Adrenal gland (tissue), 12 donors: ENCODE data around the gene IGF2R. TPM values are rescaled to one million over a fixed set of nuclear protein-coding genes. Genes with fewer than 3 reads are reported as not detected.
"Not testable (repeated sequence)": the region's sequence is repeated elsewhere in the genome, so short reads cannot be mapped to it uniquely, and the experiment has no call there.

Experiments used
- DNase-seq, 7 donors: peaks; one replicate each; pipeline ENCODE4 v3.0.0-alpha.2; 2019 to 2020
- H3K27ac ChIP-seq, 5 donors: fragments of 200-600 bp; sonication (generic) in 4 of 5; 1 replicate in 3 of 5; 2 replicates in 2 of 5; pipeline versions ENCODE4 v1.5.1 to v1.8.0; 2016 to 2020; ENCODE audit warnings: mild to moderate bottlenecking in 1 of 5
- H3K27me3 ChIP-seq: fragments of 200-600 bp; 2 replicates; pipeline ENCODE4 v1.8.0; 2021
- H3K36me3 ChIP-seq, 2 donors: fragments of 200-600 bp; replicated peaks in 1 of 2; 1 replicate in 1 of 2; 2 replicates in 1 of 2; pipeline versions ENCODE4 v1.5.1 to v1.8.0; 2018 to 2022
- H3K4me1 ChIP-seq, 2 donors: fragments of 200-600 bp; replicated peaks in 1 of 2; 1 replicate in 1 of 2; 2 replicates in 1 of 2; pipeline versions ENCODE4 v1.5.1 to v1.8.0; 2018 to 2021
- H3K4me3 ChIP-seq, 4 donors: fragments of 200-600 bp; sonication (generic) in 3 of 4; one replicate each; pipeline ENCODE4 v1.5.1; 2016 to 2018
- H3K9me3 ChIP-seq, 3 donors: fragments of 200-600 bp; sonication (generic) in 1 of 3; replicated peaks in 1 of 3; 1 replicate in 2 of 3; 2 replicates in 1 of 3; pipeline versions ENCODE4 v1.5.1 to v1.8.0; 2016 to 2021
- CTCF ChIP-seq, 6 experiments: fragments of 450-650 bp in 4 of 6; fragments of 200-600 bp in 2 of 6; sonication (generic) in 1 of 6; IDR thresholded peaks; 1 replicate in 5 of 6; 2 replicates in 1 of 6; pipeline versions ENCODE4 v1.5.1 to v1.8.0; 2016 to 2021; ENCODE audit warnings: antibody characterized with exemption in 6 of 6, mild to moderate bottlenecking in 2 of 6, moderate library complexity in 1 of 6
- POLR2A ChIP-seq, 2 donors: fragments of 450-650 bp; IDR thresholded peaks; one replicate each; pipeline ENCODE4 v1.6.1; 2017; ENCODE audit warnings: antibody characterized with exemption in 2 of 2, mild to moderate bottlenecking in 2 of 2, moderate library complexity in 1 of 2
- WGBS, 4 donors: extraction: QIAGEN DNeasy Blood & Tissue Kit in 2 of 4; methylation state at CpG; one replicate each; pipeline versions ENCODE4 v1.1.5 to v1.1.7; 2013 to 2017; 5-methylcytosine and 5-hydroxymethylcytosine counted together
- intact Hi-C, 2 donors: fragments of 100-400 bp; cut with DNase I; formaldehyde crosslinking; loops; one replicate each; pipeline versions ENCODE4 v1.14.1 to v1.15.0; 2022 to 2023
- polyA plus RNA-seq, 3 donors: library from polyadenylated mRNA; stranded (reverse); fragments of 200-250 nt in 2 of 3; fragments of 350-450 nt in 1 of 3; fragmentation: Illumina TruSeq in 1 of 3; extraction: RNeasy Lipid Tissue Mini Kit (QIAGEN cat#74804) in 1 of 3; gene quantifications; one replicate each; pipeline ENCODE4 v1.2.3, GENCODE V29; 2013 to 2014
- total RNA-seq, 9 donors: library from RNA; depleted of rRNA in 4 of 9; stranded (reverse); fragments of >200 nt in 4 of 9; fragments of 120-200 nt in 1 of 9; fragmentation: NEBNext Ultra II Directional in 1 of 9; extraction: Animal tissue kit (Norgen Biotek cat#: 25700) in 1 of 9; gene quantifications; one replicate each; pipeline versions ENCODE4 v1.1.0 to v1.2.4, GENCODE V29; 2013 to 2023
- donor health status: healthy with polysubstance abuse.
- donor health status: Bipolar disorder and iron deficiency.
- donor health status: DM: yes; HTN: yes; CAD: no.
- donor health status: DM: no; HTN: no; CAD: no.
- donor health status: DM: no; HTN: no; CAD: no.
- donor health status: DM: yes; HTN: yes; CAD: no.

The IGF2R gene
- total and polyA plus RNA-seq, 12 donors: 17.1 to 154 (median 89.8) TPM

- TF ChIP-seq POLR2A (IDR thresholded peaks at IDR 0.05): no peak
- no peak for TF ChIP-seq CTCF (IDR thresholded peaks at IDR 0.05)
- Histone ChIP-seq H3K4me1 (no peaks in the 10 kb centered on the region), H3K9me3 (peaks cover 0 to 5% (median 0%) of the 10 kb centered on the region in 3 donors), H3K36me3 (no peaks in the 10 kb centered on the region), H3K4me3 (no peak overlapping the region), H3K27me3 (no peaks in the 10 kb centered on the region), H3K27ac (no peak overlapping the region)
- intact Hi-C loops: no loop called here
- WGBS, 4 donors: 76 to 86% (median 82%) methylated on average over 2 of the region's 2 CpGs
- no peak for DNase-seq
These were observed 29.7 kb downstream of the IGF2R start for GRCh38 chr6:159998538-159998937.

- no peak overlapping the region for H3K4me3 ChIP-seq
- H3K27me3 ChIP-seq: no peaks in the 10 kb centered on the region
- intact Hi-C loops: no loop called here
- DNase-seq: no peak
- H3K27ac ChIP-seq: no peak overlapping the region
- TF ChIP-seq CTCF (IDR thresholded peaks at IDR 0.05): no peak
- no peak for TF ChIP-seq POLR2A (IDR thresholded peaks at IDR 0.05)
- peaks cover 0 to 6% of the 10 kb centered on the region in 2 donors for H3K4me1 ChIP-seq
- H3K36me3 ChIP-seq: no peaks in the 10 kb centered on the region
- 88 to 97% (median 94%) methylated on average over 6 of the region's 6 CpGs for WGBS, 4 donors
- H3K9me3 ChIP-seq: peaks cover 0 to 5% (median 0%) of the 10 kb centered on the region in 3 donors
These were observed 30.4 kb downstream of the IGF2R start for GRCh38 chr6:159999240-159999671.

GRCh38 chr6:160000280-160000704, 31.4 kb downstream of the IGF2R start:
- Histone ChIP-seq H3K36me3 (no peaks in the 10 kb centered on the region), H3K9me3 (peaks cover 0 to 4% (median 0%) of the 10 kb centered on the region in 3 donors), H3K4me3 (no peak overlapping the region), H3K27me3 (no peaks in the 10 kb centered on the region), H3K27ac (no peak overlapping the region), H3K4me1 (peaks cover 0 to 6% of the 10 kb centered on the region in 2 donors)
- intact Hi-C loops: no loop called here
- no peak for DNase-seq
- whole genome bisulfite sequencing, 4 donors: 77 to 83% (median 79%) methylated on average over 8 of the region's 8 CpGs
- TF ChIP-seq POLR2A (IDR thresholded peaks at IDR 0.05): no peak
- no peak for TF ChIP-seq CTCF (IDR thresholded peaks at IDR 0.05)

- H3K9me3 ChIP-seq, intact Hi-C loops, H3K36me3 ChIP-seq, DNase-seq, H3K4me3 ChIP-seq, H3K27ac ChIP-seq, H3K4me1 ChIP-seq, H3K27me3 ChIP-seq: not testable (repeated sequence)
- WGBS, 4 donors: 79 to 96% (median 91%) methylated on average over 5 to 9 of the region's 9 CpGs
These were observed 32.1 kb downstream of the IGF2R start for GRCh38 chr6:160000893-160001427.

GRCh38 chr6:160002882-160003281, 34.0 kb downstream of the IGF2R start:
- intact Hi-C loops: no loop called here
- no peak for TF ChIP-seq CTCF (IDR thresholded peaks at IDR 0.05)
- no peak for TF ChIP-seq POLR2A (IDR thresholded peaks at IDR 0.05)
- Histone ChIP-seq H3K36me3 (no peaks in the 10 kb centered on the region), H3K4me1 (peaks cover 0 to 22% of the 10 kb centered on the region in 2 donors), H3K9me3 (no peaks in the 10 kb centered on the region), H3K4me3 (no peak overlapping the region), H3K27me3 (no peaks in the 10 kb centered on the region), H3K27ac (no peak overlapping the region)
- 39 to 65% (median 55%) methylated on average over 2 of the region's 2 CpGs for WGBS, 4 donors
- DNase-seq: no peak
